A673 (cell line): ENCODE data around the gene FSTL4. TPM values are rescaled to one million over a fixed set of nuclear protein-coding genes. Genes with fewer than 3 reads are reported as not detected.

Experiments used
- BruUV-seq: library from RNA; stranded (reverse); fragments of 400-500 nt; replicated peaks from 2 replicates; lab custom pipeline; 2021; lab: Mats Ljungman, UMichigan
- CTCF ChIA-PET: fragments of 300-600 bp; sonication (Branson Sonifier 250); formaldehyde crosslinking; loops from one replicate; lab custom pipeline; 2022; ENCODE audit warnings: antibody characterized with exemption; lab: Charles Lee
- POLR2A ChIA-PET: fragments of 300-600 bp; sonication (Branson Sonifier 250); formaldehyde crosslinking; loops from one replicate; lab custom pipeline; 2022; ENCODE audit warnings: antibody characterized with exemption; ENCODE audit not compliant: low non-redundant PET; lab: Charles Lee
- DNase-seq: peaks from one replicate; pipeline ENCODE4 v3.0.0-alpha.2; 2015; ENCODE audit warnings: low spot score
- H3K27ac ChIP-seq: fragments of 200-600 bp; sonication (generic); 2 replicates; pipeline ENCODE4 v1.5.1; 2016; ENCODE audit warnings: mixed run types, low read depth, mild to moderate bottlenecking, mixed read lengths, antibody characterized with exemption, low read length; ENCODE audit not compliant: poor library complexity, severe bottlenecking
- H3K27me3 ChIP-seq: fragments of 200-600 bp; sonication (generic); replicated peaks from 2 replicates; pipeline ENCODE4 v1.6.1; 2017; ENCODE audit warnings: mixed run types, low read depth, mild to moderate bottlenecking, mixed read lengths, antibody characterized with exemption, low read length; ENCODE audit not compliant: insufficient read depth, poor library complexity
- H3K36me3 ChIP-seq: fragments of 200-600 bp; sonication (generic); 2 replicates; pipeline ENCODE4 v1.6.1; 2016; ENCODE audit warnings: mixed run types, mild to moderate bottlenecking, mixed read lengths, antibody characterized with exemption, low read length; ENCODE audit not compliant: insufficient read depth, poor library complexity, severe bottlenecking
- H3K4me1 ChIP-seq: fragments of 200-600 bp; sonication (generic); 2 replicates; pipeline ENCODE4 v1.6.1; 2017; ENCODE audit warnings: mixed run types, mild to moderate bottlenecking, mixed read lengths, antibody characterized with exemption, low read length; ENCODE audit not compliant: insufficient read depth, poor library complexity, severe bottlenecking
- H3K4me3 ChIP-seq: fragments of 200-600 bp; sonication (generic); 2 replicates; pipeline ENCODE4 v1.5.1; 2016; ENCODE audit warnings: low read depth, mixed run types, mild to moderate bottlenecking, mixed read lengths, low read length; ENCODE audit not compliant: poor library complexity, severe bottlenecking
- H3K9me3 ChIP-seq: fragments of 200-600 bp; sonication (generic); 2 replicates; pipeline ENCODE4 v1.6.1; 2016; ENCODE audit warnings: mixed run types, low read depth, mild to moderate bottlenecking, mixed read lengths, antibody characterized with exemption, low read length; ENCODE audit not compliant: poor library complexity, severe bottlenecking
- EZH2 ChIP-seq: fragments of 200-600 bp; sonication (generic); IDR thresholded peaks from 2 replicates; pipeline ENCODE4 v1.6.1; 2017; ENCODE audit warnings: borderline replicate concordance, low read depth, mild to moderate bottlenecking, mixed read lengths, antibody characterized with exemption, low read length; ENCODE audit not compliant: poor library complexity, severe bottlenecking
- intact Hi-C: fragments of 100-400 bp; cut with micrococcal nuclease; formaldehyde crosslinking; loops from one replicate; pipeline ENCODE4 v1.10.0; 2022; ENCODE audit not compliant: unreplicated experiment
- total RNA-seq: library from RNA; stranded (reverse); gene quantifications from 2 replicates; pipeline ENCODE4 v1.2.3, GENCODE V29; 2021
- TF ChIP-seq, protein P1 (sequence below): fragments of 300-800, 200-600 bp; sonication (generic); conservative IDR thresholded peaks from 2 replicates; pipeline ENCODE4 v1.5.1; 2017; ENCODE audit warnings: low read depth, mild to moderate bottlenecking, antibody characterized with exemption, low read length, moderate library complexity, mixed read lengths

The FSTL4 gene
- total RNA-seq, 1 experiment from 2014 or later = 0.86 TPM

DNA sequence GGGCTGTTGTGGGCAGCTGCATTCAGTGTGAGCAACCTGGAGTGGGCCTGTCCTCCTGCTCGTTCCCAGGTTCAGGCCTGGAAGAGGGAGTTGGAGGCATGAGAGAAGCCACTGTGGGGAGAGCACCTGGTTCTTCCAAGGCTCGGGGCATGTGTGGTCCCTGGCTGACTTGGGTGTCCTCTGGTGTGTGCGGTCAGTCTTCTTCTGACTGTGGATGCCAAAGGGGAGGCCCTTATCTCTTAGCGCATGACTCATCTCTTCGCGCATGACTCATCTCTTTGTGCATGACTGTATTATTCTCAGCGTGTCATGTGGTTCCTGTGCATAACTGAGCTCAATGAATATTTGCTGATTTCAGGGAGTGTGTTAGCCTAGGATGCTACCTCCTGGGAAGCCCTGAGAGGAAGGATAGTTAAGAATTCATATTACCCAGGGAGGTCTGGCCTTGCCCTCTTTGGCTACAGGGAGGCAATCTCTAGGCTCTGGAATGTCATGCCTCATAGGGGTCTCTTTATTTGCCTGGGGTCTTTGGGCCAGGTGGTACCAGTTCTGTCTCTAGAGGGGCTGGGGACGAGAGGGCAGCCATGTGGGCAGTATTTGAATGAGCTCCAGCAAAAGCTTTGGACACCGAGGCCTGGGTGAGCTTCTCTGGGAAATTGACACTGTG, 371.8 kb downstream of the FSTL4 start:
- H3K27me3 ChIP-seq = no peaks in the 10 kb centered on the region
- no peak overlapping the region for H3K4me3 ChIP-seq
- POLR2A ChIA-PET = no interaction called here
- H3K4me1 ChIP-seq = peaks cover 8% of the 10 kb centered on the region
- no peaks in the 10 kb centered on the region for H3K9me3 ChIP-seq
- CTCF ChIA-PET = interaction anchor here (0.5 kb wide), 1 partner anchor 135 kb away, joined by 5 read pairs; no protein-coding TSS in a partner anchor
- peak; percentile 84 for DNase-seq
- no peak overlapping the region for H3K27ac ChIP-seq
- no peak for TF ChIP-seq EZH2
- TF ChIP-seq, protein P1, sequence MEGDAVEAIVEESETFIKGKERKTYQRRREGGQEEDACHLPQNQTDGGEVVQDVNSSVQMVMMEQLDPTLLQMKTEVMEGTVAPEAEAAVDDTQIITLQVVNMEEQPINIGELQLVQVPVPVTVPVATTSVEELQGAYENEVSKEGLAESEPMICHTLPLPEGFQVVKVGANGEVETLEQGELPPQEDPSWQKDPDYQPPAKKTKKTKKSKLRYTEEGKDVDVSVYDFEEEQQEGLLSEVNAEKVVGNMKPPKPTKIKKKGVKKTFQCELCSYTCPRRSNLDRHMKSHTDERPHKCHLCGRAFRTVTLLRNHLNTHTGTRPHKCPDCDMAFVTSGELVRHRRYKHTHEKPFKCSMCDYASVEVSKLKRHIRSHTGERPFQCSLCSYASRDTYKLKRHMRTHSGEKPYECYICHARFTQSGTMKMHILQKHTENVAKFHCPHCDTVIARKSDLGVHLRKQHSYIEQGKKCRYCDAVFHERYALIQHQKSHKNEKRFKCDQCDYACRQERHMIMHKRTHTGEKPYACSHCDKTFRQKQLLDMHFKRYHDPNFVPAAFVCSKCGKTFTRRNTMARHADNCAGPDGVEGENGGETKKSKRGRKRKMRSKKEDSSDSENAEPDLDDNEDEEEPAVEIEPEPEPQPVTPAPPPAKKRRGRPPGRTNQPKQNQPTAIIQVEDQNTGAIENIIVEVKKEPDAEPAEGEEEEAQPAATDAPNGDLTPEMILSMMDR = no peak
- H3K36me3 ChIP-seq = no peaks in the 10 kb centered on the region
- no TSS peak for BruUV-seq
- intact Hi-C loops = no loop called here

DNA sequence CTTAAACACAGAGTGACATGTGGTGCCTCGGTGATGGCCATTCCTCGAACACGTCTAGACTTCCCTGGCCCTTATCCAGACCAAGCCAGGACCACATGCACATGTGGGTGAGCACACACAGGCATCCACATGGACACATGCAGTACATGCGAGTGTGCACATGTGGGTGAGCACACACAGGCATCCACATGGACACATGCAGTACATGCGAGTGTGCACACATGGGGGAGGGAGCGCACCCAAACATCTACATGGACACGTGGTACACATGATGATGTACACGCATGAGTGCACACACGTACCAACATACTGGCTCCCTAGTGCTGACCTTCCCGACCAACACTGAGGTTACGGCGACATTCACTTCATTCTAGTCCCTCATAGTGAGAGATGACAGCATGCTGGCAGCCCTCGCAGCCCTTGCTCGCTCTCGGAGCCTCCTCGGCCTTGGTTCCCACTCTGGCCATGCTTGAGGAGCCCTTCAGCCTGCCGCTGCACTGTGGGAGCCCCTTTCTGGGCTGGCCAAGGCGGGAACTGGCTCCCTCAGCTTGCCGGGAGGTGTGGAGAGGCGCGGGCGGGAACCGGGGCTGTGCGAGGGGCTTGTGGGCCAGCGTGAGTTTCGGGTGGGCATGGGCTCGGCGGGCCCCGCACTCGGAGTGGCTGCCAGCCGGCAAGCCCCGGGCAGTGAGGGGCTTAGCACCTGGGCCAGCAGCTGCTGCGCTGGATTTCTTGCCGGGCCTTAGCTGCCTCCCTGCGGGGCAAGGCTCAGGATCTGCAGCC, 373.7 kb downstream of the FSTL4 start:
- Histone ChIP-seq H3K4me1 (peaks cover 8% of the 10 kb centered on the region), H3K9me3 (no peaks in the 10 kb centered on the region), H3K4me3 (no peak overlapping the region), H3K36me3 (no peaks in the 10 kb centered on the region), H3K27me3 (no peaks in the 10 kb centered on the region), H3K27ac (no peak overlapping the region)
- no peak for TF ChIP-seq EZH2
- TF ChIP-seq, protein P1 = no peak
- intact Hi-C loops = no loop called here
- ChIA-PET POLR2A (no interaction called here), CTCF (no interaction called here)
- BruUV-seq = no TSS peak
- no peak for DNase-seq

DNA sequence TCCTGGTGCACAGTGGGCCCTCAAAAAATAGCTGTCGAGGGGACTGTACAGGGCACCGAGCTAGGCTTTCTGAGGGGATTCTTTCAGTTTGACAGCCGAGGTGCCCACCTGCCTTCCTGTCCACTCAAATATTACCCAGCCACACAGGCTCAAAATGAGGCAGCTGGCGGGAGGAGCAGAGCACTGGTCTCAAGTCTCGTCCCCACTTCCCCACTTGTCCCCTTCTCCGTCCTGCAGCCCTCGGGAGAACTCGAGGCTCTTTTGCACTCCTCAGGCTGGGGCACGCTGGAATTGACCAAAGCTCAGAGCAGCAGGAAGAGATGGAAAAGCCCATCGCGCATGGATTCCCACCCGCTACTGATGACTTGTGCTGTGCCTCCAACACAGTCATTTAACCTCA, 375.4 kb downstream of the FSTL4 start:
- no peak overlapping the region for H3K4me3 ChIP-seq
- H3K27ac ChIP-seq = no peak overlapping the region
- BruUV-seq = no TSS peak
- H3K27me3 ChIP-seq = no peaks in the 10 kb centered on the region
- no peak for DNase-seq
- ChIA-PET POLR2A (no interaction called here), CTCF (no interaction called here)
- H3K9me3 ChIP-seq = no peaks in the 10 kb centered on the region
- H3K36me3 ChIP-seq = no peaks in the 10 kb centered on the region
- intact Hi-C loops = no loop called here
- TF ChIP-seq EZH2 = no peak
- TF ChIP-seq, protein P1 = no peak
- peaks cover 8% of the 10 kb centered on the region for H3K4me1 ChIP-seq
